Measurements from ENCODE around the gene HECTD1.

Gene HECTD1

DNA sequence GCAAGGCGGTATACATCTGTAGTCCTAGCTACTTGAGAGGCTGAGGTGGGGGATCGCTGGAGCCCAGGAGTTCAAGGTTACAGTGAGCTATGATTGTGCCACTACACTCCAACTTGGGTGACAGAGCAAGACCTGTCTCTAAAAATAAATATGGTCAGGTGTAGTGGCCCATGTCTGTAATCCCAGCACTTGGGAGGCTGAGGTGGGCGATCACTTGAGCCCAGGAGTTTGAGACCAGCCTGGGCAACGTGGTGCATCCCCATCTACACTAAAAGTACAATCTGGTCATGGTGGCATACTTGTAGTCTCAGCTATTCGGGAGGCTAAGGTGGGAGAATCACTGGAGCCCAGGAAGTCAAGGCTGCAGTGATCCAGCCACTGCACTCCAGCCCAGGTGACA lies 40.6 kb downstream of the HECTD1 start:
- Histone ChIP-seq H3K4me3 (ENCODE audit: severe bottlenecking) (no peak overlapping the region), H3K27ac (ENCODE audit: poor library complexity, severe bottlenecking) (no peak overlapping the region), H3K27me3 (ENCODE audit: insufficient read depth, poor library complexity, severe bottlenecking) (no peaks in the 10 kb centered on the region), H3K4me1 (ENCODE audit: insufficient read depth, poor library complexity, severe bottlenecking) (peaks cover 34% of the 10 kb centered on the region), H3K9me3 (ENCODE audit: severe bottlenecking) (no peaks in the 10 kb centered on the region), H3K36me3 (ENCODE audit: low read depth) (peaks cover 97% of the 10 kb centered on the region)
- TF ChIP-seq, protein P1, sequence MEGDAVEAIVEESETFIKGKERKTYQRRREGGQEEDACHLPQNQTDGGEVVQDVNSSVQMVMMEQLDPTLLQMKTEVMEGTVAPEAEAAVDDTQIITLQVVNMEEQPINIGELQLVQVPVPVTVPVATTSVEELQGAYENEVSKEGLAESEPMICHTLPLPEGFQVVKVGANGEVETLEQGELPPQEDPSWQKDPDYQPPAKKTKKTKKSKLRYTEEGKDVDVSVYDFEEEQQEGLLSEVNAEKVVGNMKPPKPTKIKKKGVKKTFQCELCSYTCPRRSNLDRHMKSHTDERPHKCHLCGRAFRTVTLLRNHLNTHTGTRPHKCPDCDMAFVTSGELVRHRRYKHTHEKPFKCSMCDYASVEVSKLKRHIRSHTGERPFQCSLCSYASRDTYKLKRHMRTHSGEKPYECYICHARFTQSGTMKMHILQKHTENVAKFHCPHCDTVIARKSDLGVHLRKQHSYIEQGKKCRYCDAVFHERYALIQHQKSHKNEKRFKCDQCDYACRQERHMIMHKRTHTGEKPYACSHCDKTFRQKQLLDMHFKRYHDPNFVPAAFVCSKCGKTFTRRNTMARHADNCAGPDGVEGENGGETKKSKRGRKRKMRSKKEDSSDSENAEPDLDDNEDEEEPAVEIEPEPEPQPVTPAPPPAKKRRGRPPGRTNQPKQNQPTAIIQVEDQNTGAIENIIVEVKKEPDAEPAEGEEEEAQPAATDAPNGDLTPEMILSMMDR (IDR thresholded peaks at IDR 0.05; ENCODE audit: poor library complexity, severe bottlenecking), result no peak
- no peak for DNase-seq (ENCODE audit: low spot score)
- ATAC-seq (ENCODE audit: low read depth), result no peak

DNA sequence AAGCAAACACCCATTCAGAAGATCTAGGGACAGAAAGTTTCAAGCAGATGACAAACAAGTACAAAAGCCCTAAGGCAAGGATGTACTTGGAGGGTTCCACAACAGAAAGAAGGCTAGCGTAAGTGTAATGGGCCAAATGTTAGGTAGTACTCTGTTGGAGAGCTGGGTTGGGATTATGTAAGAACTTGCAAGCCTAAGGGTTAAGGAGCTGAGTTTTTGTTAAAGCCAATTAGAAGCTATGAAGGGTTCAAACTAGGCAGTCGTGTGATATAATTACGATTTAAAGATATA lies 41.4 kb downstream of the HECTD1 start:
- ATAC-seq (ENCODE audit: low read depth) (no peak), DNase-seq (ENCODE audit: low spot score) (no peak)
- H3K36me3 ChIP-seq (ENCODE audit: low read depth), result peaks cover 90% of the 10 kb centered on the region
- peaks cover 26% of the 10 kb centered on the region for H3K4me1 ChIP-seq (ENCODE audit: insufficient read depth, poor library complexity, severe bottlenecking)
- TF ChIP-seq, protein P1 (IDR thresholded peaks at IDR 0.05; ENCODE audit: poor library complexity, severe bottlenecking), result no peak
- H3K27ac ChIP-seq (ENCODE audit: poor library complexity, severe bottlenecking), result peak overlapping the region; percentile 41
- no peaks in the 10 kb centered on the region for H3K9me3 ChIP-seq (ENCODE audit: severe bottlenecking)
- no peak overlapping the region for H3K4me3 ChIP-seq (ENCODE audit: severe bottlenecking)
- no peaks in the 10 kb centered on the region for H3K27me3 ChIP-seq (ENCODE audit: insufficient read depth, poor library complexity, severe bottlenecking)

DNA sequence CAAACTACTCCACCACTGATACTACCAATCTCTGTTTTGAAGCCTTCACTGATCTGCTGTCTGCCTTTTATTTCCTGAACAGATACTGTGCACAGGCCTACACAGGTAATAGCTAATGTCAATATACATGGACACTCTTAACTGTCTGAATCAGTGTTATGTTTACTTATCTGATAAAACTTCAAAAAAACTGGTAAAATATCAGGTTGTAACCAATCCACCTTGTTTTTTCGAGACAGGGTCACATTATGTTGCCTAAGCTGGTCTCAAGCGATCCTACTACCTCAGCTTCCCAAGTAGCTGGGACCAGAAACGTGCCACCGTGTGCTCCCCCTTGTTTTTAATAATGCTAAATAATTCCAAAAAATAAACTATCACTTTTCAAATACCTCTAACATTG lies 43.5 kb downstream of the HECTD1 start:
- H3K4me1 ChIP-seq (ENCODE audit: insufficient read depth, poor library complexity, severe bottlenecking), result peaks cover 31% of the 10 kb centered on the region
- H3K4me3 ChIP-seq (ENCODE audit: severe bottlenecking), result no peak overlapping the region
- H3K27ac ChIP-seq (ENCODE audit: poor library complexity, severe bottlenecking), result no peak overlapping the region
- H3K9me3 ChIP-seq (ENCODE audit: severe bottlenecking), result no peaks in the 10 kb centered on the region
- TF ChIP-seq, protein P1 (IDR thresholded peaks at IDR 0.05; ENCODE audit: poor library complexity, severe bottlenecking), result no peak
- H3K36me3 ChIP-seq (ENCODE audit: low read depth), result peaks cover 90% of the 10 kb centered on the region
- ATAC-seq (ENCODE audit: low read depth), result peak; percentile 50; the same call in 1 of the 3 replicates
- DNase-seq (ENCODE audit: low spot score), result no peak
- no peaks in the 10 kb centered on the region for H3K27me3 ChIP-seq (ENCODE audit: insufficient read depth, poor library complexity, severe bottlenecking)

DNA sequence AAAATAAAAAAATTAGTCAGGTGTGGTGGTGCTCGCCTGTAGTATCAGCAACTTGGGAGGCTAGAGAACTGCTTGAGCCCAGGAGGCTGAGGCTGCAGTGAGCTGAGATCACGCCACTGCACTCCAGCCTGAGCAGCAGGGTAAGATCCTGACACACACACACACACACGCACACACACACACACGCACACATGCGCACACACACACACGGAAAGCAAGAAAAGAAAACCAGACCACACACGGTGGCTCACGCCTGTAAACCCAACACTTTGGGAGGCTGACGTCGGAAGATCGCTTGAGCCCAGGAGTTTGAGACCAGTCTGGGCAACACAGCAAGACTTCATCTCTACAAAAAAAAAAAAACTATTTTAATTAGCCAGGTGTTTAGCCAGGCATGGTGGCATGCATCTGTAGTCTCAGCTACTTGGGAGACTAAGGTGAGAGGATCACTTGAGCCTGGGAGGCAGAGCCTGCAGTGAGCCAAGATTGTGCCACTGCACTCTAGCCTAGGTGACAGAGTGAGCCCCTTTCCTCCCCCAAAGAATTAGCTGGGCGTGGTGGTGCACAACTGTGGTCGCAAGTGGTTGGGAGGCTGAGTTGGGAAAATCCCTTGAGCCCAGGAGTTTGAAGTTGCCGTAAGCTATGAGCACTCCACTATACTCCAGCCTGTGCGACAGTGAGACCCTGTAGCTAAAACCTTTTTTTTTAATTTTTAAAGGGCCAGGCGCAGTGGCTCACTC lies 44.5 kb downstream of the HECTD1 start:
- Histone ChIP-seq H3K27ac (ENCODE audit: poor library complexity, severe bottlenecking) (no peak overlapping the region), H3K4me1 (ENCODE audit: insufficient read depth, poor library complexity, severe bottlenecking) (peaks cover 31% of the 10 kb centered on the region), H3K27me3 (ENCODE audit: insufficient read depth, poor library complexity, severe bottlenecking) (no peaks in the 10 kb centered on the region), H3K9me3 (ENCODE audit: severe bottlenecking) (no peaks in the 10 kb centered on the region), H3K36me3 (ENCODE audit: low read depth) (peaks cover 89% of the 10 kb centered on the region), H3K4me3 (ENCODE audit: severe bottlenecking) (no peak overlapping the region)
- DNase-seq (ENCODE audit: low spot score) (no peak), ATAC-seq (ENCODE audit: low read depth) (no peak)
- TF ChIP-seq, protein P1 (IDR thresholded peaks at IDR 0.05; ENCODE audit: poor library complexity, severe bottlenecking), result no peak

DNA sequence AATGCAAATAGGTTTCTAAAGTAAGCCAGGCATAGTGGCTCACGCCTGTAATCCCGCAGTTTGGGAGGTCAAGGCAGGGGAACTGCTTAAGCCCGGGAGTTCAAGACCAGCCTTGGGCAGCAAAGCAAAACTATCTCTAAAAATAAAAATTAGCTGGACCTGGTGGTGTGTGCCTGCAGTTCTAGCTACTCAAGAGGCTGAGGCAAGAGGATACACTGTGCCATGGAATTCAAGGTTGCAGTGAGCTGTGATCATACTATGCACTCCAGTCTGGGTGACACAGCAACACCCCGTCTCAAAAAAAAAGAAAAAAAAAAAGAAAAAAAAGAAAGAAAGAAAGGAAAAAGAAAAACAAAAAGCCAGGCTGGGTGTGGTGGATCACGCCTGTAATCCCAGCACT lies 46.3 kb downstream of the HECTD1 start:
- no peaks in the 10 kb centered on the region for H3K27me3 ChIP-seq (ENCODE audit: insufficient read depth, poor library complexity, severe bottlenecking)
- TF ChIP-seq, protein P1 (IDR thresholded peaks at IDR 0.05; ENCODE audit: poor library complexity, severe bottlenecking), result no peak
- no peak for DNase-seq (ENCODE audit: low spot score)
- H3K4me3 ChIP-seq (ENCODE audit: severe bottlenecking), result no peak overlapping the region
- peaks cover 31% of the 10 kb centered on the region for H3K4me1 ChIP-seq (ENCODE audit: insufficient read depth, poor library complexity, severe bottlenecking)
- H3K36me3 ChIP-seq (ENCODE audit: low read depth), result peaks cover 88% of the 10 kb centered on the region
- H3K9me3 ChIP-seq (ENCODE audit: severe bottlenecking), result no peaks in the 10 kb centered on the region
- H3K27ac ChIP-seq (ENCODE audit: poor library complexity, severe bottlenecking), result no peak overlapping the region
- ATAC-seq (ENCODE audit: low read depth), result no peak

Measured in RWPE2 (cell line).